Caco-2 (cell line): ENCODE measurements around the gene MARCHF11. TPM values are rescaled to one million over a fixed set of nuclear protein-coding genes. Genes with fewer than 3 reads are reported as not detected.

Experiments
- BruUV-seq: library from RNA; stranded (reverse); fragments of 400-500 nt; replicated peaks from 2 replicates; lab custom pipeline; 2021; lab: Mats Ljungman, UMichigan
- CTCF ChIA-PET: fragments of 300-600 bp; sonication (Branson Sonifier 250); formaldehyde crosslinking; loops from one replicate; lab custom pipeline; 2022; ENCODE audit warnings: antibody characterized with exemption; lab: Charles Lee
- POLR2A ChIA-PET: fragments of 300-600 bp; sonication (Branson Sonifier 250); formaldehyde crosslinking; loops from one replicate; lab custom pipeline; 2022; ENCODE audit warnings: antibody characterized with exemption; lab: Charles Lee
- DNase-seq, 2 experiments: peaks; one replicate each; pipeline versions ENCODE4 v3.0.0 to v3.0.0-alpha.2; 2020 to 2022
- H3K27me3 ChIP-seq: replicated peaks from 2 replicates; pipeline ENCODE4 v1.6.0; 2011; ENCODE audit warnings: low read length; ENCODE audit not compliant: control insufficient read depth, insufficient read depth
- H3K36me3 ChIP-seq: 2 replicates; pipeline ENCODE4 v1.5.1; 2011; ENCODE audit warnings: low read length; ENCODE audit not compliant: control insufficient read depth, insufficient read depth
- H3K4me1 ChIP-seq: fragments of 250-450 bp; sonication (Bioruptor Pico); 2 replicates; pipeline ENCODE4 v1.5.1; 2020; ENCODE audit warnings: mild to moderate bottlenecking
- H3K4me3 ChIP-seq: 2 replicates; pipeline ENCODE4 v1.5.1; 2011; ENCODE audit warnings: low read depth, mild to moderate bottlenecking, control low read depth, low read length
- H3K9me3 ChIP-seq: fragments of 250-450 bp; sonication (Bioruptor Pico); 2 replicates; pipeline ENCODE4 v1.5.1; 2020; ENCODE audit warnings: mild to moderate bottlenecking, moderate library complexity
- H3K27ac Mint-ChIP-seq: one replicate; pipeline ENCODE4 v1.8.0; 2022; ENCODE audit warnings: mixed read lengths; ENCODE audit not compliant: unreplicated experiment
- H3K27me3 Mint-ChIP-seq: one replicate; pipeline ENCODE4 v1.8.0; 2022; ENCODE audit warnings: mixed read lengths; ENCODE audit not compliant: insufficient read depth, unreplicated experiment
- H3K36me3 Mint-ChIP-seq: one replicate; pipeline ENCODE4 v1.8.0; 2022; ENCODE audit warnings: mild to moderate bottlenecking, mixed read lengths; ENCODE audit not compliant: insufficient read depth, unreplicated experiment
- H3K4me1 Mint-ChIP-seq: one replicate; pipeline ENCODE4 v1.8.0; 2022; ENCODE audit warnings: low read depth, mixed read lengths; ENCODE audit not compliant: unreplicated experiment
- H3K4me3 Mint-ChIP-seq: one replicate; pipeline ENCODE4 v1.8.0; 2022; ENCODE audit warnings: mild to moderate bottlenecking, moderate library complexity, mixed read lengths; ENCODE audit not compliant: unreplicated experiment
- H3K9me3 Mint-ChIP-seq: one replicate; pipeline ENCODE4 v1.8.0; 2022; ENCODE audit warnings: mixed read lengths; ENCODE audit not compliant: unreplicated experiment
- CTCF ChIP-seq, 2 experiments: fragments of 200-600 bp in 1 of 2; IDR thresholded peaks; 1 replicate in 1 of 2; 2 replicates in 1 of 2; pipeline versions ENCODE4 v1.5.1 to v1.8.0; 2011 to 2022; ENCODE audit warnings: antibody characterized with exemption in 1 of 2, control low read depth in 1 of 2, inconsistent platforms in 1 of 2, low read depth in 1 of 2, low read length in 1 of 2, mild to moderate bottlenecking in 1 of 2, moderate library complexity in 1 of 2; ENCODE audit not compliant: insufficient read depth in 1 of 2, severe bottlenecking in 1 of 2, unreplicated experiment in 1 of 2
- intact Hi-C: fragments of 100-400 bp; cut with micrococcal nuclease; formaldehyde crosslinking; loops from one replicate; pipeline ENCODE4 v1.10.0; 2022; ENCODE audit not compliant: unreplicated experiment
- total RNA-seq: library from RNA; stranded (reverse); gene quantifications from 2 replicates; pipeline ENCODE4 v1.2.3, GENCODE V29; 2022

MARCHF11 gene
- total RNA-seq, 1 experiment from 2014 or later: 1.5 TPM

- no peak overlapping the region for H3K27ac Mint-ChIP-seq
- intact Hi-C loops: no loop called here
- no peak for TF ChIP-seq CTCF (IDR thresholded peaks at IDR 0.05; ENCODE audit: insufficient read depth in 1 of 2, low read depth in 1 of 2, low read length in 1 of 2, severe bottlenecking in 1 of 2, unreplicated experiment in 1 of 2)
- no peaks in the 10 kb centered on the region for H3K36me3 Mint-ChIP-seq
- DNase-seq: no peak
- ChIA-PET POLR2A (no interaction called here), CTCF (interaction anchor here (0.6 kb wide), 1 partner anchor 20 kb away, joined by 3 read pairs; no protein-coding TSS in a partner anchor)
- no peak overlapping the region for H3K4me3 ChIP-seq
- no TSS peak for BruUV-seq
- H3K27me3 ChIP-seq: no peaks in the 10 kb centered on the region
- H3K4me1 ChIP-seq: no peaks in the 10 kb centered on the region
- H3K9me3 Mint-ChIP-seq: no peaks in the 10 kb centered on the region
- no peaks in the 10 kb centered on the region for H3K36me3 ChIP-seq
- H3K4me3 Mint-ChIP-seq: no peak overlapping the region
- no peaks in the 10 kb centered on the region for H3K9me3 ChIP-seq
- H3K4me1 Mint-ChIP-seq: no peaks in the 10 kb centered on the region
- peaks cover 10% of the 10 kb centered on the region for H3K27me3 Mint-ChIP-seq
Measured at GRCh38 chr5:16180789-16181082, 1.1 kb upstream of the MARCHF11 start.

GRCh38 chr5:16179936-16180788, 571 bp upstream of the MARCHF11 start:
- no peaks in the 10 kb centered on the region for H3K9me3 ChIP-seq
- CTCF ChIA-PET: no interaction called here
- intact Hi-C loops: no loop called here
- Mint-ChIP-seq H3K27me3 (peaks cover 10% of the 10 kb centered on the region), H3K9me3 (no peaks in the 10 kb centered on the region), H3K4me1 (no peaks in the 10 kb centered on the region), H3K4me3 (no peak overlapping the region), H3K27ac (no peak overlapping the region), H3K36me3 (no peaks in the 10 kb centered on the region)
- H3K4me3 ChIP-seq: no peak overlapping the region
- no peaks in the 10 kb centered on the region for H3K4me1 ChIP-seq
- no peaks in the 10 kb centered on the region for H3K36me3 ChIP-seq
- no TSS peak for BruUV-seq
- H3K27me3 ChIP-seq: no peaks in the 10 kb centered on the region
- TF ChIP-seq CTCF (IDR thresholded peaks at IDR 0.05; ENCODE audit: insufficient read depth in 1 of 2, low read depth in 1 of 2, low read length in 1 of 2, severe bottlenecking in 1 of 2, unreplicated experiment in 1 of 2): no peak
- POLR2A ChIA-PET: no interaction called here
- DNase-seq: no peak

- peaks cover 10% of the 10 kb centered on the region for H3K27me3 Mint-ChIP-seq
Measured at GRCh38 chr5:16178745-16179372, 732 bp downstream of the MARCHF11 start.

More at GRCh38 chr5:16178745-16179372, 732 bp downstream of the MARCHF11 start:
- no peak overlapping the region for H3K27ac Mint-ChIP-seq
- intact Hi-C loops: no loop called here
- no peak for TF ChIP-seq CTCF (IDR thresholded peaks at IDR 0.05; ENCODE audit: insufficient read depth in 1 of 2, low read depth in 1 of 2, low read length in 1 of 2, severe bottlenecking in 1 of 2, unreplicated experiment in 1 of 2)
- H3K9me3 Mint-ChIP-seq: no peaks in the 10 kb centered on the region
- Histone ChIP-seq H3K4me1 (no peaks in the 10 kb centered on the region), H3K9me3 (no peaks in the 10 kb centered on the region), H3K4me3 (no peak overlapping the region), H3K36me3 (no peaks in the 10 kb centered on the region), H3K27me3 (no peaks in the 10 kb centered on the region)
- POLR2A ChIA-PET: no interaction called here
- no peaks in the 10 kb centered on the region for H3K4me1 Mint-ChIP-seq
- H3K4me3 Mint-ChIP-seq: no peak overlapping the region
- BruUV-seq: no TSS peak
- H3K36me3 Mint-ChIP-seq: no peaks in the 10 kb centered on the region
- DNase-seq: peak; percentile 56 to 64
- CTCF ChIA-PET: no interaction called here
